Smooth muscle cell (in vitro differentiated cells): ENCODE measurements around the gene CXCL9. TPM values are rescaled to one million over a fixed set of nuclear protein-coding genes. Genes with fewer than 3 reads are reported as not detected.
"Not testable (repeated sequence)": the region's sequence is repeated elsewhere in the genome, so short reads cannot be mapped to it uniquely, and the experiment has no call there.

Experiments used
- DNase-seq: peaks from one replicate; lab custom pipeline; 2025; ENCODE audit not compliant: unreplicated experiment; lab: John Stamatoyannopoulos, UW
- H2AFZ ChIP-seq: fragments of 200-600 bp; sonication (generic); 2 replicates; pipeline ENCODE4 v1.6.0; 2016; ENCODE audit warnings: antibody characterized with exemption, low read depth, mild to moderate bottlenecking
- H3F3A ChIP-seq: fragments of 200-600 bp; sonication (generic); 2 replicates; pipeline ENCODE4 v1.6.0; 2017; ENCODE audit warnings: antibody characterized with exemption, low read depth
- H3K27ac ChIP-seq: fragments of 200-600 bp; sonication (generic); 2 replicates; pipeline ENCODE4 v1.5.1; 2016; ENCODE audit warnings: low read depth, mild to moderate bottlenecking
- H3K27me3 ChIP-seq: fragments of 200-600 bp; sonication (generic); 2 replicates; pipeline ENCODE4 v1.6.1; 2016; ENCODE audit warnings: low read depth, mild to moderate bottlenecking
- H3K36me3 ChIP-seq: fragments of 200-600 bp; sonication (generic); 2 replicates; pipeline ENCODE4 v1.5.1; 2016; ENCODE audit warnings: low read depth
- H3K4me1 ChIP-seq: fragments of 200-600 bp; sonication (generic); 2 replicates; pipeline ENCODE4 v1.5.1; 2016; ENCODE audit warnings: low read depth
- H3K4me2 ChIP-seq: fragments of 200-600 bp; sonication (generic); 2 replicates; pipeline ENCODE4 v1.6.0; 2016; ENCODE audit warnings: mild to moderate bottlenecking
- H3K4me3 ChIP-seq: fragments of 200-600 bp; sonication (generic); 2 replicates; pipeline ENCODE4 v1.5.1; 2016; ENCODE audit warnings: mild to moderate bottlenecking
- H3K79me2 ChIP-seq: fragments of 200-600 bp; sonication (generic); 2 replicates; pipeline ENCODE4 v1.6.0; 2016; ENCODE audit warnings: low read depth, mild to moderate bottlenecking
- H3K9ac ChIP-seq: fragments of 200-600 bp; sonication (generic); 2 replicates; pipeline ENCODE4 v1.6.0; 2016; ENCODE audit warnings: low read depth
- H3K9me3 ChIP-seq: fragments of 200-600 bp; sonication (generic); replicated peaks from 2 replicates; pipeline ENCODE4 v1.5.1; 2016; ENCODE audit warnings: low read depth
- H4K20me1 ChIP-seq: fragments of 200-600 bp; sonication (generic); 2 replicates; pipeline ENCODE4 v1.6.0; 2016; ENCODE audit warnings: low read depth
- CTCF ChIP-seq: fragments of 200-600 bp; sonication (generic); IDR thresholded peaks from 2 replicates; pipeline ENCODE4 v1.5.1; 2017; ENCODE audit warnings: borderline replicate concordance, mild to moderate bottlenecking, antibody characterized with exemption; ENCODE audit not compliant: insufficient read depth, poor library complexity, severe bottlenecking
- WGBS: methylation state at CpG from one replicate; pipeline ENCODE4 v1.1.7; 2016; ENCODE audit warnings: low lambda C conversion rate; 5-methylcytosine and 5-hydroxymethylcytosine counted together
- polyA plus RNA-seq: library from polyadenylated mRNA; unstranded; fragments of >200 nt; fragmentation: Nextera tagmentation; extraction: Ambion mirVana; gene quantifications from 2 replicates; pipeline ENCODE4 v1.2.1, GENCODE V29; 2016
- total RNA-seq: library from RNA; depleted of rRNA; stranded (reverse); fragments of >200 nt; gene quantifications from 2 replicates; pipeline ENCODE4 v1.2.3, GENCODE V29; 2014

Gene CXCL9
- total and polyA plus RNA-seq, 2 experiments from 2014 or later = 0.16 to 0.45 TPM

- Histone ChIP-seq H3K79me2 (no peaks in the 10 kb centered on the region), H3K9ac (no peak overlapping the region), H3K27ac (no peak overlapping the region), H3F3A (no peaks in the 10 kb centered on the region), H3K4me3 (no peak overlapping the region), H3K9me3 (no peaks in the 10 kb centered on the region), H3K36me3 (peaks cover 74% of the 10 kb centered on the region), H2AFZ (no peak overlapping the region), H4K20me1 (no peaks in the 10 kb centered on the region), H3K4me2 (no peak overlapping the region), H3K4me1 (no peaks in the 10 kb centered on the region), H3K27me3 (no peaks in the 10 kb centered on the region)
- 47% methylated on average over 2 of the region's 2 CpGs for WGBS
- no peak for DNase-seq
- TF ChIP-seq CTCF = no peak
These were observed 43.8 kb downstream of the CXCL9 start for GRCh38 chr4:75963558-75963957.

- WGBS = 97% methylated on average over 4 of the region's 4 CpGs
- not testable (repeated sequence) for DNase-seq, H3K79me2 ChIP-seq, H3K4me3 ChIP-seq, H3F3A ChIP-seq, H4K20me1 ChIP-seq, H3K27ac ChIP-seq, H2AFZ ChIP-seq, H3K4me1 ChIP-seq, H3K27me3 ChIP-seq, H3K9me3 ChIP-seq, H3K9ac ChIP-seq, H3K4me2 ChIP-seq
- H3K36me3 ChIP-seq = peaks cover 71% of the 10 kb centered on the region
These were observed 45.2 kb downstream of the CXCL9 start for GRCh38 chr4:75962072-75962471.

- not testable (repeated sequence) for H3K4me3 ChIP-seq, H3K9ac ChIP-seq, H3K4me1 ChIP-seq, H2AFZ ChIP-seq, H4K20me1 ChIP-seq, H3K79me2 ChIP-seq, H3K4me2 ChIP-seq, H3F3A ChIP-seq, H3K27me3 ChIP-seq, H3K9me3 ChIP-seq, DNase-seq, H3K27ac ChIP-seq
- WGBS = 88% methylated on average over 7 of the region's 7 CpGs
- peaks cover 62% of the 10 kb centered on the region for H3K36me3 ChIP-seq
These were observed 48.8 kb downstream of the CXCL9 start for GRCh38 chr4:75958546-75958945.

GRCh38 chr4:75954811-75955210 lies 52.5 kb downstream of the CXCL9 start:
- not testable (repeated sequence) for H3K9ac ChIP-seq, H3K79me2 ChIP-seq, H3K9me3 ChIP-seq, H3K4me2 ChIP-seq, H3K27me3 ChIP-seq, H3F3A ChIP-seq, H4K20me1 ChIP-seq, H2AFZ ChIP-seq, H3K4me3 ChIP-seq, H3K4me1 ChIP-seq, H3K27ac ChIP-seq, DNase-seq
- H3K36me3 ChIP-seq = peaks cover 69% of the 10 kb centered on the region
- WGBS = 88% methylated on average over 5 of the region's 5 CpGs

GRCh38 chr4:75953509-75953908 lies 53.8 kb downstream of the CXCL9 start:
- H3K27ac ChIP-seq = no peak overlapping the region
- H3K4me1 ChIP-seq = no peaks in the 10 kb centered on the region
- H3K9ac ChIP-seq = no peak overlapping the region
- no peak for TF ChIP-seq CTCF
- DNase-seq = no peak
- no peaks in the 10 kb centered on the region for H3F3A ChIP-seq
- WGBS = 89% methylated on average over 2 of the region's 2 CpGs
- no peaks in the 10 kb centered on the region for H3K27me3 ChIP-seq
- H3K79me2 ChIP-seq = no peaks in the 10 kb centered on the region
- H3K4me2 ChIP-seq = no peak overlapping the region
- no peaks in the 10 kb centered on the region for H3K9me3 ChIP-seq
- H4K20me1 ChIP-seq = no peaks in the 10 kb centered on the region
- H3K36me3 ChIP-seq = peaks cover 68% of the 10 kb centered on the region
- H2AFZ ChIP-seq = no peak overlapping the region
- no peak overlapping the region for H3K4me3 ChIP-seq

Other genes starting within 250 kb of the CXCL9 start
- gene PPEF2, start 105.1 kb downstream of the CXCL9 start, total RNA-seq = 0.04 TPM in 1 of 2 replicates, not detected in the other
- gene PPEF2, start 105.1 kb downstream of the CXCL9 start, polyA plus RNA-seq = not detected in 2 replicates
- 27.7 and 45.5 TPM in 2 replicates for gene NAAA, start 66.5 kb downstream of the CXCL9 start, total RNA-seq
- 13.8 and 14.9 TPM in 2 replicates for gene NAAA, start 66.5 kb downstream of the CXCL9 start, polyA plus RNA-seq
- 33.3 and 38.8 TPM in 2 replicates for gene SDAD1, start 16.6 kb downstream of the CXCL9 start, total RNA-seq
- 30.3 and 44.0 TPM in 2 replicates for gene SDAD1, start 16.6 kb downstream of the CXCL9 start, polyA plus RNA-seq
- 18.9 and 19.7 TPM in 2 replicates for gene CXCL10, start 16.0 kb upstream of the CXCL9 start, total RNA-seq
- gene CXCL10, start 16.0 kb upstream of the CXCL9 start, polyA plus RNA-seq = 18.9 and 21.2 TPM in 2 replicates
- not detected in 2 replicates for gene CXCL11, start 28.6 kb upstream of the CXCL9 start, total RNA-seq
- gene CXCL11, start 28.6 kb upstream of the CXCL9 start, polyA plus RNA-seq = not detected in 2 replicates
- not detected in 2 replicates for gene ART3, start 67.2 kb upstream of the CXCL9 start, total RNA-seq
- gene ART3, start 67.2 kb upstream of the CXCL9 start, polyA plus RNA-seq = 0.93 and 1.1 TPM in 2 replicates
- gene NUP54, start 140.9 kb upstream of the CXCL9 start, total RNA-seq = 52.6 and 61.7 TPM in 2 replicates
- 36.3 and 38.3 TPM in 2 replicates for gene NUP54, start 140.9 kb upstream of the CXCL9 start, polyA plus RNA-seq
- gene SCARB2, start 206.3 kb upstream of the CXCL9 start, total RNA-seq = 266 and 270 TPM in 2 replicates
- 160 and 162 TPM in 2 replicates for gene SCARB2, start 206.3 kb upstream of the CXCL9 start, polyA plus RNA-seq
- 0.63 and 1.8 TPM in 2 replicates for gene FAM47E, start 244.2 kb upstream of the CXCL9 start, total RNA-seq
- gene FAM47E, start 244.2 kb upstream of the CXCL9 start, polyA plus RNA-seq = 0.73 and 3.5 TPM in 2 replicates